Measurements from ENCODE around the gene LPA.
A peak's percentile ranks its signal among the peaks of the same experiment; 100 is the strongest.

The LPA gene

DNA sequence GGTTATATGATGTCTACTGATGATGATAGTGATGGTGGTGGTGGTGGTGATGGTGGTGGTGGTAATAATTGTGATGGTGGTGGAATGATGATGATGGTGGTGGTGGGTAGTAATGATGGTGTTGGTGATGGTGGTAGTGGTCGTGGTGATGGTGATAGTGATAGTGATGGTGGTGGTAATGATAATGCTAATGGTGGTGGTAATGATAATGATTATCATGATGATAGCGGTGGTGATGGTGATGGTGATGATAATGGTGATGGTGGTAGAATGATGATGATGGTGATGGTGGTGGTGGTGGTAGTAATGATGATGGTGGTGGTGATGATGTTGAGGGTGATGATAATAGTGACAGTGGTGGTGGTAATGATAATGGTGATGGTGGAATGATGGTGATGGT, 4.5 kb upstream of the LPA start:
- no peak overlapping the region for H3K4me3 ChIP-seq (ENCODE audit: control insufficient read depth, low read depth, low read length)
- DNase-seq (ENCODE audit: low read depth) = no peak
- TF ChIP-seq, protein P1, sequence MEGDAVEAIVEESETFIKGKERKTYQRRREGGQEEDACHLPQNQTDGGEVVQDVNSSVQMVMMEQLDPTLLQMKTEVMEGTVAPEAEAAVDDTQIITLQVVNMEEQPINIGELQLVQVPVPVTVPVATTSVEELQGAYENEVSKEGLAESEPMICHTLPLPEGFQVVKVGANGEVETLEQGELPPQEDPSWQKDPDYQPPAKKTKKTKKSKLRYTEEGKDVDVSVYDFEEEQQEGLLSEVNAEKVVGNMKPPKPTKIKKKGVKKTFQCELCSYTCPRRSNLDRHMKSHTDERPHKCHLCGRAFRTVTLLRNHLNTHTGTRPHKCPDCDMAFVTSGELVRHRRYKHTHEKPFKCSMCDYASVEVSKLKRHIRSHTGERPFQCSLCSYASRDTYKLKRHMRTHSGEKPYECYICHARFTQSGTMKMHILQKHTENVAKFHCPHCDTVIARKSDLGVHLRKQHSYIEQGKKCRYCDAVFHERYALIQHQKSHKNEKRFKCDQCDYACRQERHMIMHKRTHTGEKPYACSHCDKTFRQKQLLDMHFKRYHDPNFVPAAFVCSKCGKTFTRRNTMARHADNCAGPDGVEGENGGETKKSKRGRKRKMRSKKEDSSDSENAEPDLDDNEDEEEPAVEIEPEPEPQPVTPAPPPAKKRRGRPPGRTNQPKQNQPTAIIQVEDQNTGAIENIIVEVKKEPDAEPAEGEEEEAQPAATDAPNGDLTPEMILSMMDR (conservative IDR thresholded peaks at IDR 0.05; ENCODE audit: control insufficient read depth, insufficient read depth, low read depth, low read length) = no peak

DNA sequence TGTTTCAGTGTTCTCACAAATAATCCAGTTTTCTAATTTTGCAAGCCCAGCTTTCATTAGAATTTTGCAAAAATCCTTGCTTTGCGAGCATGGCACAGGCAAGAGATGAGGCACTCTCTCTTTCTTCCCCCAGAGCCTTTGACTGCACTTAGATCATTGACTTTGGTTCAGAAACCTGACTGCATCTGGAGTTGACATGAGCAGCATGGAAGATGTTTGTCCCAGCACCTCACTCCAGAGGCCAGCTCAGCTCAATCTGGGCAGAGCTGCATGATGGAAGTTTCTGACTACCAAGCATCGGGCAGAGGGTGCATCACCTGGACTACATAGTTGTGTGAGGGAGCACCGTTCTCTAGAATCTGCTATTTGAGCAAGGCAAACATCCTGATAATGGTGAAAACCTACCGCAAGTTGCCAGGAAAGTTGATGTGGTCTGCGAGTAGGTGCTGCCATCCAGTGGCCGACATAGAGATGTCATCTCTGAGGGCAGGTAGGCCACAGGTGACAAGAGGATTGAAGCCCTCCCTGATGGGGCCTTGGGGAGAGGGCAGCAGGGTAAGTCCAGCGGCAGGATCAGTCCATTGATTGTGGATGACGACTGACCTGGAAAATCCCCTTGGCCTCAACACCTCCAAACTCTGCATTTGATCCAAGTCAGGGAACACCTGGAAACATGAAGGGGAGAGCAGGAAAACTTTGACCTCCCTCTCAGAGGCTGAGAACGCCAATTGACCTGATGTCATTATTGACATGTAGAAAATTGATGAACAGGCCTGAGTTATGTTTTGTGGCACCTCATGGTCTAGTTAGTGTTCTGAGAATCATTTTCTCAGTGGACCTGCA, 3.8 kb upstream of the LPA start:
- TF ChIP-seq, protein P1 (conservative IDR thresholded peaks at IDR 0.05; ENCODE audit: control insufficient read depth, insufficient read depth, low read depth, low read length) = peak; percentile 11
- no peak for DNase-seq (ENCODE audit: low read depth)
- H3K4me3 ChIP-seq (ENCODE audit: control insufficient read depth, low read depth, low read length) = no peak overlapping the region

DNA sequence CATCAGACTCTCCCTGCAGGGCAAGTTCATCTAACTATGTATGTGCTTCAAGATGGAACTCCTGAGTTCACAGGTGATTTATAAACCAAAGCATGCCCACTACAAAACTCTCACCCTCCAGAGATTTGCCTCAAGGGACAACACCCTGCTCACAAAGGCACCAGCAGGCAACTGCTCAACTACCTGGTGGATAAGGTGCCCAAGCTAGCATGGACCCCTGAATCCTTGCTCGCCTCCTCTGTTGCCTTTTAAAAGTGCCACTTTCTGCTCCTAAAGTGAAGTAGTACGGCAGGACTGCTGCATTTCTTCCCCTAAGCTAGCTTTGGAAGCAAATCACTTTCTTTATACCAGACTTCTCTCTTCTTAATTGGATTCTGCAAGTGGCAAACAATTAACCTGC, 1.2 kb downstream of the LPA start:
- TF ChIP-seq, protein P1 (conservative IDR thresholded peaks at IDR 0.05; ENCODE audit: control insufficient read depth, insufficient read depth, low read depth, low read length) = no peak
- DNase-seq (ENCODE audit: low read depth) = no peak

DNA sequence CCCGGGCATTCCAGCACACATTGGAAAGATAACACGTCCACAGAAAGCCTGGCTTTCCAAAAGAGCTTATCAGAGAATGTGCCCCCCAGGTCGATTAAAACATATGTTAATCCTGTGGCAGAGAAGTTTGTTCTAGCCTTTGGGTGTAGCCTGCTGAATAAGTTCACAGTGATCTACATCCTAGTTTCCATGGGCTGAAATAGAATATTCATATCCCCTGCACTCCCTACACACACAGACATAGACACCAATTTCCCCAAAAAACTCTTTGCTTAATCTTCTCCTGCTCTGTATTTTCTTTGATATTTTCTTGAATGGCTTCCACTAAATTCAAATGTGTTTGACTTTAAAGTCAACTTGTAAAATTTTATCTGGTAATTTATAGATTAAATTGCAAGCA, 1.6 kb downstream of the LPA start:
- H3K4me3 ChIP-seq (ENCODE audit: control insufficient read depth, low read depth, low read length) = no peak overlapping the region
- no peak for DNase-seq (ENCODE audit: low read depth)
- TF ChIP-seq, protein P1 (conservative IDR thresholded peaks at IDR 0.05; ENCODE audit: control insufficient read depth, insufficient read depth, low read depth, low read length) = no peak

More for the DNA sequence above, 1.2 kb downstream of the LPA start:
- H3K4me3 ChIP-seq (ENCODE audit: control insufficient read depth, low read depth, low read length) = no peak overlapping the region

DNA sequence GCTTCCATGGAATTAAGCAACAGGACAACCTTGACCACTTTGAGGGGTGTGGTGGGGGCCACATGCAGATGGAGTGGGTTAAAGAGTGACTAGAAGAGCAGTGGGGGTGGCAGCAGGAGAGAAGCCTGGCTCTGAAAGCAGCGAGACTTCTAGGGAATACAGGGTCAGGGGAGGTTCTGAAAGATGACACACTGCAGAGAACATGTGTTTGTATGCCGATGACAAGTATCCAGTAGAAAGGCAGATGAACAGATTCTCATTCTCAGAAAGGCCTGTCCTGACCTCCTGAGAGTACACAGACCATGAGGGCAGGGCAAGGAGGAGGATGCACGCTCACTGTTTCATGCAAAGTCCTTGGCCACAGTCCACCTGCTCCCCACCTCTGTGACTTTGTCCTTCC, 2.9 kb downstream of the LPA start:
- TF ChIP-seq, protein P1 (conservative IDR thresholded peaks at IDR 0.05; ENCODE audit: control insufficient read depth, insufficient read depth, low read depth, low read length) = no peak
- DNase-seq (ENCODE audit: low read depth) = no peak
- H3K4me3 ChIP-seq (ENCODE audit: control insufficient read depth, low read depth, low read length) = no peak overlapping the region

DNA sequence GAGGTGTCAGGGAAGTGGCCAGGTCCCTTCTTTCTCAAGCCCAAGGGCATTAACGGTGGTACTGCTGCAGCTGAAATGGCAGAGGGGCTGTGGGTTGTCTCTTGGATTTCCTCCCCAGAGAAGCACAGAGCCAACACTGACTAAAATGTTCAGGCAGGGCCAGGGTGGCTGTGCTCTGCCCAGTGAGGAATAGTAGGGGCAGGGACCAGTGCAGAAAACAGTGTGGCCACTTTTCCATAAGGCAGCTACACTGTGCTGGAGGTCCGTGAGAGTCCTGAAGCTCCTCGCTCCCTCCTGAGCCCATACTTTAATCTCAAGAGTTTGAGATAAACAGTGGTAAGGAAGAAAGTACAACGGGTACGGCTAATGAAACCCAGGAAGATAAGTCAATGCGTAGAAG, 4.5 kb downstream of the LPA start:
- H3K4me3 ChIP-seq (ENCODE audit: control insufficient read depth, low read depth, low read length) = no peak overlapping the region
- no peak for DNase-seq (ENCODE audit: low read depth)
- TF ChIP-seq, protein P1 (conservative IDR thresholded peaks at IDR 0.05; ENCODE audit: control insufficient read depth, insufficient read depth, low read depth, low read length) = no peak

Data from fibroblast of mammary gland (primary cell).